GM18519 (cell line): ENCODE measurements around the gene CENPM.

Experiments
- ATAC-seq: cut with Tn5 transposase; IDR thresholded peaks from one replicate; pipeline ENCODE4 v1.9.1; 2021; ENCODE audit warnings: mild to moderate bottlenecking, moderate library complexity; ENCODE audit not compliant: unreplicated experiment, low FRiP score

Gene CENPM

DNA sequence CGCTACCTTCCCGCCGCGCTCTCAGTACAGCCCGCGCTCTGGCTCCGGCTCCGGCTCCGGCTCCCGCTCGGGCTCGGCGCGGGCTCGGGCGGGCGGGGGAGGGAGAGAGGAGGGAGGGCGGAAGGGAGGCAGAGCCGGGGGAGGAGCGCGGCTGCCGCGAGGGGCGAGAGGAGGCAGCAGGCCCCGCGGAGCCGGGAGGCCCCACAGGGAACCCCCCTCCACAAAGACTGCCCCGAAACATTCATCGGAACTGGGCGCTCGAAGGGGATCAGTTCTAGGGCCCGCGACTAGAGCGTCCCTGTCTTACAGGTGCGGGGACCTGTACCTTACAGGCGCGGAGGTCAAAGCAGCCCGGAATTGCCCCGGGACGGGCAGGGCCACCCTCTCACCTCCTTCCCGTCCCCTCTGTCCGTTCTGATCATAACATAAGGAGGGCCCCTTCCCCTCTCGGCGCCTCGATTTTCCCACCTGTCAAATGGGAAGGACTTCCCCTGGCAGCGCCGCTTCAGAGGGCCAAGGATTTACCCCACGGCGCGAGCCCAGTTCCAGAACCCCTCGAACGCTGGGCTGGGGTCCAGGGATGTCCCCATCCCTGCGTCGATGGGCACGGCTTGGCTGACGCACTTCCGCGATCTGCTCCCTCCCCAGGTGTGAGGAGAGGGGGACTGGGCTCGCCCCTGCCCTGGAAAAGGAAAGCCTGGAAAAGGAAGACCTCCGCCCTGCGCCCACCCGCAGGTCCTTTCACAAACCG lies 31.7 kb downstream of the CENPM start, which contains the start of gene SHISA8:
TSS of gene SHISA8 (minus strand) at position 40 of the 751 bp plus-strand sequence. CDS start 407 bp downstream, outside the sequence.
- no peak for ATAC-seq

DNA sequence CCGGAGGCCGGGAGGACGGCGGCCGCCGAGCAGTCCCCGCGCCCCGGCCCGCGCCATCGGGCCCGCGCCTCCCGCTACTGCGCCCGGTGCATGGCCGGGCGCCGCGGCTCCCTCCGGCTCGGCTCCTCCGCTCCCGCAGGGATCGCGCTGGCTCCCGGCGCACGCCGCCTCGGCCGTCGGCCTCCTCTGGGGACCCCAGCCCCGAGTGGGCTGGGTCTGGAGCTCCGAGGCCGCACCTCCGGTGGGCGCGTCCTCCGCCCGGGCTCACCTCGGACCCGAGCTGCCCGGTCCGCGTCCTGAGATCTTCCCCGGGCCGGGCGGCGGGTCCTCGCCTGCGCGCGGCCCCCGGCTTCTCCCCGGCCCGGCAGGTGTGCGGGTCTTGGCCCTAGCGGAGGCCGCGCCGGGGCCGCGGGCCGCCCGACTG lies 32.3 kb downstream of the CENPM start:
- no peak for ATAC-seq

DNA sequence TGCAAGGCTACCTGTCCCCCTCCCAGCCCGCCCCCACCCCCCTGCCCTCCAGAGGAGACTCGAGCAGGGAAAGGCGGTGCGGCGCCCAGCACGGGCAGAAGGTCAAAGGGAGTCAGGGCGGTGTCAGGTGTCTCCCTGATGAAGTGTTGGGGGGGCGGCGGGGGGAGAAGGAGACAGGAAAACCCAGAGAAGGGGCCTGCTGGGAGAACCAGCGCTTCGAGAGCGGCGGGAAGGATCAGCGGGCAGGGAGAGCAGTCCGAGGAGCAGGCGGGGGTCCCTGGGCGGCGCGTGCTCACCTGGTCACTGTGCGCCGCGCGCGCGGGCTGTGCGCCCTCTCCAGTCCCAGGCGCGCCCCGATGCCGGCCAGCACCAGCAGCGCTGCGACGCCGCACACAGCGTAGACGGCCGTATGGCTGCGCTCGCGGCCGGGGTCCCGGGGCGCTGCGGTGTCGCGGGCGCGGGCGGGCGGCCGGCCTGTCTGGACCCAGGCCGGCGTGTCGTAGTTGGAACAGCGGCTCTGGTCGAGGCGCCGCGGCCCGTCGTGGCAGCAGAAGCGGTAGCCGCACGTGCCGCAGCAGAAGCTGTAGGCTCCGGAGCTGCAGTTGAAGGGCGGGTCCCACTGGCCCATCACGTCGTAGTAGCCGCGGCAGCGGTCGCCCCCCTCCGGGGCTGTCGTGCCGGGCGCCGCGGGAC lies 33.0 kb downstream of the CENPM start:
- no peak for ATAC-seq

GRCh38 chr22:41913040-41913719 lies 33.8 kb downstream of the CENPM start:
- no peak for ATAC-seq

- no peak for ATAC-seq
Observed at GRCh38 chr22:41912338-41913039, 34.5 kb downstream of the CENPM start.

DNA sequence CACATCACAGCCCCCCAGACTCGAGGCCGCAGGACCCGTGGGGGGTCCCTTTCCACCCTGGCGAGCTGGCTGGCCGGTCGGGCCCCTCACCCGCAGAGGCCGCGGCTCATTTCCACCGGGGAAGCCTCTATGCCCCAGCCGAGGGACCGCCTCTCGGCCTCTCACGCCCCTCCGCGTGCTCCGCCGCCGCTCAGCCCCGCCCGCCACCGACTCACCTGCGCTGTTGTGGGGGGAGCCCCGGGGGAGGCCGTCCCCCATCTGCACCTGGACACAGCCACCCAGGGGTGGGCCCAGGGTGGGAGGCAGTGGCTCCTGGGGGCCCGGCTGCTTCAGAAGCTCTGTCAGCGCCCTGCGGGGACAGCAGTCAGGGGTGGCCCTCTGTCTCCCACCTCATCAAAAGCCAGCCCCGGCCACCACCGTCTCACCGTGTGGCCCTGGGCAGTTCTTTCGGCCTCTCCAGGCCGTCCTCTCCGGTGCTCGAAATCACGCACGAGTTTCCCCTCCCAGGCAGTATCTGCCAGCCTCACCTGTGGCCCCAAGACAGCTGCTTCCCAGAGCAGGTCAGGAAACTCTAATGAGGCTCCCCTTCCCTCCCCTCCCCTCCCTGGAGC lies 35.8 kb downstream of the CENPM start:
- ATAC-seq: no peak

DNA sequence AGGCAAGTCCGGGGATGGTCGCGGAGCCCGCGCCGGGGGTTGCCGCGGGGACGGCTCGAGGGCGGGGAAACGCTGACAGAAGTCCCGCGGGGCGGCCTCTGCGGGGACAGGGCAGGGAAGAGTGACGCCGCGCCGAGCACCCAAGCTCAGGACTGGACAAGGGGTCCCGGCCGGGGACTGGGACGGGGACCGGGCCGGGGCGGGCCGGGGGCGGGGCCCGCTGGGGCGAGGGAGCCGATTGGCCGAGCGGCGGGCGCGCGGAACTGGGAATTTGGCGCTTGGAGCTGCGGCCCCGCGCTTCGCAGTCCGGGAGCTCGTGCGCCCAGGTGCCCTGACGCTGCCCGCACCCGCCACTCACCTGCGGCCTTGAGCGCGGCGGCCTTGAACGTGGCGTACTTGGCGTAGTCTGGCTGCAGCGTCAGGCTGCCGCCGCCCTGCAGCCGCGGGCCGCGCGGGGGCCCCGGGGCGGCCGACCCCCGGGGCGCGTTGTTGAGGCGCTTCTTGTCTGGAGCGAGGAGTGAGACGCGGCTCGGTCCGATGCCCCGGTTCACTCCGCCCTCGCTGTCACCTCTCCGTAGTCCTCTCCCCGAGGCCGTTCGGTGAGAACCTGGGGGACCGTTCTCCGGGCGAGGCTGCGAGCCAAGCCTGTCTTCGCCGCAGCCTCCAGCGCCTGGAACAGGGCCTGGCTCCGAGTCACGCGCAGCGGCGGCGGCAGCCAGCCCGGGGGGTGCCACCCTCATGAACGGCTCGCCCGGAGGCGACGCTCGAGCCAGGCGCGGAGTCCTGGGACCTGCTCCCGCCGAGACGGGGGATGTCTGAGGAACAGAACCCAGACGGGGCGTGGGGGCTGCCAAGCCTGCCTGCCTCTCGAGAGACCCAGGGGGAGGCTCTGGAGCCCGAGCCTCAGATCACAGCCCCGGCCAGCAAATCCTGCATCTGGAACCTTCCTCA lies 36.6 kb downstream of the CENPM start:
- ATAC-seq: no peak

DNA sequence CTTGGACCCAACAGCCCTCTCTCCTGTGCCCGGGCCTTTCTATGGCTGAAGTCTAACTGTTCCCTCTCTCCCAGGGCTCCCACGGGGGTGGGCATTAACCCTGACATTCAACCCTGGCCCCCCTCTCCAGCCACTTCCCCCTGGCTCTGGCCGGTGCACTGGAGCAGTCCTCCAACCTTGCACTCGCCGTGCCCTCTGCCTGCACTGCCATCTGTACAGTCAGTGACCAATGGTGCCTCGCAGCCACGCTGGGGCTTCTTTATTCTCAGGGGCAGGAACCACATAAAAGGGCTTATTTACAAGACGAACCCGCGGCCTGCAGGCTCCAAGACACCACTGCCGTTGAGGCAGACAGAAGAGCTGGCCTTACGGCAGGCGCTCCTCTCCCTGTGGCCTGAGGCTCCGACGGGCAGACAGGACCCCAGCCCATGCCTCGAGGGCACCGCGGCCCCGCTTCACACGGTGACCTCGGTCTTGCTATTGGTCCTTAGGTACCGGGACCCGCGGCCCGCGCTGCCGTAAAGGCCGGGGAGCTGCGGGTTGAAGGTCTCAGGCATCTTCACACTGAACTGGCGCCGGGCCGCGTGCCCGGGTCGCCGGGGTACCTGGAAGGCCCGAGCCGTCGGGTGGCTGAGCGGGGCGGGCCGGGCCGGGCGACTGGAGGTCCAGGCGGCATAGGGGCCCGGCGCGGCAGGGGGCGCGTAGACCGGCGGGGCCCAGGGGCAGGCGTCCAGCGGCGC lies 37.5 kb downstream of the CENPM start:
- no peak for ATAC-seq

GRCh38 chr22:41908411-41909309 lies 38.3 kb downstream of the CENPM start:
- no peak for ATAC-seq

DNA sequence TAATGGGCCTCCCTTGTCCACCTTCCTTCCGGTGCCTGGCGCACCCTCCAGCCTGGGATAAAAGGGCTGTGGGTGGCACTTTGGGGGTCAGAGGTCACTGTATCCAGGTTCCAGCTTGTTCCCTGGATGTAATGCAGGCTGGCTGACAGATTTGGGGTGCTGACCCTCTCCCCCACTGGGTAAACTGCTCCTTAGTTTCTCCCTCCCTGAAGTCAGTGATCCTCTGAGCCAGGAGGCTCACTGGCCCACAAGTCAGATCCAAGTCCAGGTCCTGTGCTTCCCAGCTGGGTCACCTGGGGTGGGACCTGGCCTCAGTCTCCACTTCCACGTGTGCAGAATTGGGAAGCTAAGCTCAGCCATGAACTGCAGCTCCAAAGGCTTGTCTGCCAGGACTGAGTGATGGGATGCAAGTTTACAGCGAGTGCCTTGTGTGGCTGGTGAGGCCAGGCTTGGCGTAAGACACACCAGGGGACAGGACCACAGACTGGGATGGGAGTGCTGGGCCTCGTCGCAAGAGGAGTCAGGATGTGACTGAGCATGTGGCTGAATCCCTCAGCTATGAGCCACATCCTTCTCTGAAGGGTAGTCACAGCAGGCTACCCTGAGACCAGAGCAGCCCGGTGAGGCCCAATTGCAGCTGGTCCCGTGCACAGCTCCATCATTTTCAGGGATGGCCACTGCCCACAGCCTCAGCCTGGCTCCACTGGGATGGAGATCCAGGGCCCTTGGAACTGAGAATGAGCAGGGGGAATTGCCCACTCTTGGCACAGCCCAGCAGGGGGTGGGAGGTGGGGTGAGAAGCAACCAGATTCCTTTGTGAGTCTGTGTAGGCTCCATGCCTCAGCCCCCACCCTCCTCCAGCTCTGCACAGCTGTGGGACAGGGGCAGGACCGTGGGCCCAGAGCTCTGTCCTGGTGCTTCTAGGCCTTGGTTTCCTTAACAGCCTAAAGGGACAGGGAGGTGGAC lies 39.2 kb downstream of the CENPM start:
- no peak for ATAC-seq

- ATAC-seq: no peak
Observed at GRCh38 chr22:41906822-41907221, 40.1 kb downstream of the CENPM start.

- no peak for ATAC-seq
Observed at GRCh38 chr22:41905411-41906202, 41.3 kb downstream of the CENPM start.

DNA sequence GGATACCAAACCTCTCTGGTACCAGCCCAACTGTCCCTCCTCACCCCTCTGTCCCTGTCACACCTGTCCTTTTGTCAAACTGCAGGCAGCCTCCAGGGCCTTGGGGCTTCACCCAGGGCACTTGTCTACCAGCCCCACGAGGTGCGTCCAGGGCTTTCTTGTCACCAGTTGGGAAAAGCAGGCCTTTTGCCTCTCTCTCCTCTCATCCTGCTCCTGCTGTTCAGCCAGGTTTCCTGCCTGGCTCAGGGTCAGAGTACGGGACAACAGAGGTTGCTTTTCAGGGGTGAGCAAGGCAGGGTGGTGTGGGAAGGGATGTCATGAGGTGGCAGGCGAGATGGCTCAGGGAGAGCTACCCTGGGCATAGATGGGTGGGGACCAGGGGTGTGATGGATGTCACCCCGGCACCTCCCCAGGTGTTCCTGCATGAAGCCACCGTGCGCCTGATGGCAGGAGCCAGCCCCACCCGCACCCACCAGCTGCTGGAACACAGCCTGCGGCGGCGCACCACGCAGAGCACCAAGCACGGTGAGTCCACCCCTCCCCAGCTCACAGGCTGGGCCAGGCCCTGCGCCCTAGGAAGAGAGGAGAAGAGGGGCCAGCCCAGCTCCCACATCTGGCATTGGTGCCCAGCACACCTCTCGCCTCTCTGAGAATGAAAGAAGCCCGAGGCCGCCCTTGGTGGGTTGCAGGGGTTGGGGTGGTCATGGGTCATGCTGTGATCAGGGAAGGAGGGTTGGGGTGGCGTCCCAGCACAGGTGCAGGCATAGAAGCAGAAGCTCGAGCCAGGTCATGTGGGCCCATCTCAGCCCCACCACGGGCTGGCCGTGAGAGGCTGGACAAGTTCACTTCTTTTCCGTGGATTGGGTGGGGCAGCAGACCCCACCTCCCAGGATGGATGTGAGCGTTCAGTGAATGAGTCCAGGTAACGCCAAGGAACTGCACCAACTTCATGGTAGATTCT lies 42.2 kb downstream of the CENPM start:
- no peak for ATAC-seq

DNA sequence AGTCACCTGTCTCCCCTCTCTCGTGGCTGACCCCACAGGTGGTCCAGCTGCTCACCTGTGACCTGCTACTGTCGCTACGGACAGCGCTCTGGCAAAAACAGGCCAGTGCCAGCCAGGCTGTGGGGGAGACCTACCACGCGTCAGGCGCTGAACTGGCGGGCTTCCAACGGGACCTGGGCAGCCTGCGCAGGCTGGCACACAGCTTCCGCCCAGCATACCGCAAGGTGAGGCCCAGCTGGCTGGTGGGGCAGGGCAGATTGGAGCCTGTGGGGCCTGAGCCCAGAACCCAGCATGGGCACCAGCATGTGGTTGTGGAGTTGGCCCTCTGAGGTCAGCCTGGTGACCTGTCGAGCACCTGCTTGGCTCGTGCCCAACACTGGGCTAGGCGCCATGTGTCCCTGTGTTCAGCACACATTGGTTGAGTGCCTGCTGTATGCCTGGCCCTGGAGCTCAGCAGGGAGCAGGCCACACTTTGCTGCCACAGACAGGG lies 44.0 kb downstream of the CENPM start:
- no peak for ATAC-seq
